Endothelial cell of umbilical vein (primary cell): Measurements from ENCODE around the gene PDK2.

Experiments used
- EZH2 ChIP-seq: IDR thresholded peaks from 2 replicates; pipeline ENCODE4 v1.6.1; 2012; ENCODE audit warnings: borderline replicate concordance, low read depth, mild to moderate bottlenecking, moderate library complexity, low read length, inconsistent platforms; ENCODE audit not compliant: severe bottlenecking
- POLR2A ChIP-seq: IDR thresholded peaks from 2 replicates; pipeline ENCODE4 v1.6.1; 2012; ENCODE audit warnings: low read depth, mild to moderate bottlenecking, control low read depth, low read length
- POLR2AphosphoS5 ChIP-seq: IDR thresholded peaks from 2 replicates; pipeline ENCODE4 v1.6.1; 2012; ENCODE audit warnings: low read depth, mild to moderate bottlenecking, control low read depth, low read length, moderate library complexity; ENCODE audit not compliant: insufficient read depth
- TF ChIP-seq, protein P1 (sequence below), 2 donors: IDR thresholded peaks; 1 replicate in 1 of 2; 2 replicates in 1 of 2; pipeline ENCODE4 v1.5.1; 2011; ENCODE audit warnings: low read length in 2 of 2, mild to moderate bottlenecking in 2 of 2, moderate library complexity in 2 of 2, control low read depth in 1 of 2, inconsistent platforms in 1 of 2, low read depth in 1 of 2; ENCODE audit not compliant: insufficient read depth in 1 of 2; ENCODE audit errors: extremely low read depth in 1 of 2
- TF ChIP-seq, protein P2 (sequence below): IDR thresholded peaks from 2 replicates; pipeline ENCODE4 v1.6.1; 2011; ENCODE audit not compliant: insufficient read depth, insufficient read length

DNA sequence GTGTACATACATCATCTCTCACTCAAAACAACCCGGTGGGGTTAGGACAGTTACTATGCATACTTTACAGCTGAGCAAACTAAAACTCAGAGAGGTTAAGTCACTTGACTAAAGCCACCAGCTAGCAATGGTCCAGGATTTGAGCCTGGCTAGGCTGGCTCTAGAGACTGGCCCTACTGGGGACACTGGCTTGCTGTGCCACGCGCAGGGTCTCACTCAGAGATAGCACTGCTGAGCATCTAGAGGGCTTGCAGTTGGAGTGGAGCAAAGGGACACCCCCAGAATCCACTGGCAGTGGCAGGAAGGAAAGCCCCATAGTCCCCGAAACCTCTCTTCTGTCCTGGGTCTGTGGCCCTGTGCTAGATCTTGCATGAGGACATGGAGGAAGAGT lies 23.7 kb downstream of the PDK2 start:
- TF ChIP-seq, protein P1, sequence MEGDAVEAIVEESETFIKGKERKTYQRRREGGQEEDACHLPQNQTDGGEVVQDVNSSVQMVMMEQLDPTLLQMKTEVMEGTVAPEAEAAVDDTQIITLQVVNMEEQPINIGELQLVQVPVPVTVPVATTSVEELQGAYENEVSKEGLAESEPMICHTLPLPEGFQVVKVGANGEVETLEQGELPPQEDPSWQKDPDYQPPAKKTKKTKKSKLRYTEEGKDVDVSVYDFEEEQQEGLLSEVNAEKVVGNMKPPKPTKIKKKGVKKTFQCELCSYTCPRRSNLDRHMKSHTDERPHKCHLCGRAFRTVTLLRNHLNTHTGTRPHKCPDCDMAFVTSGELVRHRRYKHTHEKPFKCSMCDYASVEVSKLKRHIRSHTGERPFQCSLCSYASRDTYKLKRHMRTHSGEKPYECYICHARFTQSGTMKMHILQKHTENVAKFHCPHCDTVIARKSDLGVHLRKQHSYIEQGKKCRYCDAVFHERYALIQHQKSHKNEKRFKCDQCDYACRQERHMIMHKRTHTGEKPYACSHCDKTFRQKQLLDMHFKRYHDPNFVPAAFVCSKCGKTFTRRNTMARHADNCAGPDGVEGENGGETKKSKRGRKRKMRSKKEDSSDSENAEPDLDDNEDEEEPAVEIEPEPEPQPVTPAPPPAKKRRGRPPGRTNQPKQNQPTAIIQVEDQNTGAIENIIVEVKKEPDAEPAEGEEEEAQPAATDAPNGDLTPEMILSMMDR (IDR thresholded peaks at IDR 0.05; ENCODE audit: extremely low read depth in 1 of 2, insufficient read depth in 1 of 2, low read depth in 1 of 2, low read length in 2 of 2) = no peak
- no peak for TF ChIP-seq EZH2
- no peak for TF ChIP-seq POLR2AphosphoS5
- TF ChIP-seq POLR2A = no peak
- TF ChIP-seq, protein P2, sequence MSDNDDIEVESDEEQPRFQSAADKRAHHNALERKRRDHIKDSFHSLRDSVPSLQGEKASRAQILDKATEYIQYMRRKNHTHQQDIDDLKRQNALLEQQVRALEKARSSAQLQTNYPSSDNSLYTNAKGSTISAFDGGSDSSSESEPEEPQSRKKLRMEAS = no peak
